Ishikawa (cell line): ENCODE results near the gene RSU1.

ENCODE experiments used
- CEBPB ChIP-seq: IDR thresholded peaks from 2 replicates; pipeline ENCODE4 v1.6.1; 2012
- CREB1 ChIP-seq: IDR thresholded peaks from 2 replicates; pipeline ENCODE4 v1.6.1; 2012; ENCODE audit warnings: low read depth
- EGR1 ChIP-seq: IDR thresholded peaks from 2 replicates; pipeline ENCODE4 v1.6.1; 2012
- EP300 ChIP-seq: IDR thresholded peaks from 2 replicates; pipeline ENCODE4 v1.6.1; 2012; ENCODE audit warnings: borderline replicate concordance
- FOXM1 ChIP-seq: IDR thresholded peaks from 2 replicates; pipeline ENCODE4 v1.6.1; 2012; ENCODE audit warnings: low read depth, borderline replicate concordance
- MAX ChIP-seq: IDR thresholded peaks from 2 replicates; pipeline ENCODE4 v1.6.1; 2012
- NFIC ChIP-seq: IDR thresholded peaks from 2 replicates; pipeline ENCODE4 v1.6.1; 2012
- RAD21 ChIP-seq: IDR thresholded peaks from 2 replicates; pipeline ENCODE4 v1.6.1; 2012; ENCODE audit warnings: low read depth
- REST ChIP-seq: IDR thresholded peaks from 2 replicates; pipeline ENCODE4 v1.6.1; 2012; ENCODE audit warnings: low read depth, mild to moderate bottlenecking
- TAF1 ChIP-seq: IDR thresholded peaks from 2 replicates; pipeline ENCODE4 v1.6.1; 2012; ENCODE audit warnings: low read depth, mild to moderate bottlenecking
- TCF12 ChIP-seq: IDR thresholded peaks from 2 replicates; pipeline ENCODE4 v1.6.1; 2012; ENCODE audit warnings: low read depth
- TEAD4 ChIP-seq: IDR thresholded peaks from 2 replicates; pipeline ENCODE4 v1.6.1; 2012
- YY1 ChIP-seq: IDR thresholded peaks from 2 replicates; pipeline ENCODE4 v1.6.1; 2012; ENCODE audit warnings: low read depth
- ZBTB7A ChIP-seq: IDR thresholded peaks from 2 replicates; pipeline ENCODE4 v1.6.1; 2012; ENCODE audit warnings: low read depth
- TF ChIP-seq, protein P1 (sequence below): IDR thresholded peaks from 2 replicates; pipeline ENCODE4 v1.6.1; 2012

RSU1 gene

DNA sequence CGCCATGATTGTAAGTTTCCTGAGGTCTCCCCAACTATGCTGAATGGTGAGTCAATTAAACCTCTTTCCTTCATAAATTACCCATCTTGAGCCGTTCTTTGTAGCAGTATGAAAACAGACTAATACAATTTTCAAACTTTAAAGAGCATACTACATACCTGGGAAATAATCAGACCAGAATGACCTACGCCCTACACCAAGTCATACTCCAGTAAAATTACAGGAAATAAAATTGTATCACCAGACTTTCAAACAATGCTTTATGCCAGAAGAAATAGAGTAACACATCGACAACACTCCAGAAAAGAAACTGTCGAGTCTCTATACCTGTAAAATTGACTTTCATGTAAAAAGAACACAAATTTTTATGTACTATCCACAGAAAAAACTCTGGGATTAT is 18.7 kb downstream of the RSU1 start:
- TF ChIP-seq FOXM1, result no peak
- TF ChIP-seq EP300, result no peak
- TF ChIP-seq CREB1, result no peak
- no peak for TF ChIP-seq TCF12
- TF ChIP-seq RAD21, result no peak
- TF ChIP-seq TAF1, result no peak
- TF ChIP-seq NFIC, result no peak
- no peak for TF ChIP-seq EGR1
- TF ChIP-seq REST, result no peak
- TF ChIP-seq ZBTB7A, result no peak
- no peak for TF ChIP-seq CEBPB
- TF ChIP-seq, protein P1, sequence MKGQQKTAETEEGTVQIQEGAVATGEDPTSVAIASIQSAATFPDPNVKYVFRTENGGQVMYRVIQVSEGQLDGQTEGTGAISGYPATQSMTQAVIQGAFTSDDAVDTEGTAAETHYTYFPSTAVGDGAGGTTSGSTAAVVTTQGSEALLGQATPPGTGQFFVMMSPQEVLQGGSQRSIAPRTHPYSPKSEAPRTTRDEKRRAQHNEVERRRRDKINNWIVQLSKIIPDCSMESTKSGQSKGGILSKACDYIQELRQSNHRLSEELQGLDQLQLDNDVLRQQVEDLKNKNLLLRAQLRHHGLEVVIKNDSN, result no peak
- no peak for TF ChIP-seq YY1
- TF ChIP-seq MAX, result no peak
- no peak for TF ChIP-seq TEAD4

GRCh38 chr10:16795410-16796073 is 21.7 kb downstream of the RSU1 start:
- TF ChIP-seq EP300 (no peak), ZBTB7A (no peak), MAX (no peak), REST (no peak), FOXM1 (no peak), RAD21 (no peak), TCF12 (no peak), CREB1 (no peak)

GRCh38 chr10:16794005-16794404 is 23.2 kb downstream of the RSU1 start:
- TF ChIP-seq TCF12 (no peak), ZBTB7A (no peak), CREB1 (no peak), YY1 (no peak), RAD21 (no peak), TEAD4 (no peak), REST (no peak), FOXM1 (no peak), EGR1 (no peak), NFIC (no peak), CEBPB (no peak), TAF1 (no peak), EP300 (no peak), MAX (no peak)
- TF ChIP-seq, protein P1, result no peak

DNA sequence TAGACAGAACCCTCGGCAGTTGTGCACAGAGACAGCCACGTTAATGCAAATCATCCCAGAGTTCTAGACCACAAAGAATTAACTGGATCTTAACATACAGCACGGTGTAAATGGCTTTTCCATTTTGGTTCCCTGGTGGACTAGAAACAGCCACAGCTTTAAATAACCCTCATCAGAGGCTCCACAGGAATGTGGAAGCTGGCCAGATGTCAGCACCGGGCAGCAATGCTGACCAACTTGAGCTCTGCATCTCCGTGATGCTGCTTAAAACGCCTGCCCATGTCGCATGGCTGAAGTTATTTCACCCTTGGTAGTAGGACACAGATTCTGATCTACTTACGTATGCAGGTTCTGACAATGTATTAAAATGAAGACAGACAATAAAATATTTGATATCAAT is 24.5 kb downstream of the RSU1 start:
- TF ChIP-seq EP300, result no peak
- TF ChIP-seq RAD21, result no peak
- TF ChIP-seq MAX, result no peak
- TF ChIP-seq TAF1, result no peak
- TF ChIP-seq FOXM1, result no peak
